WTC11 (cell line): ENCODE measurements around the gene DHRS1. TPM values are rescaled to one million over a fixed set of nuclear protein-coding genes. Genes with fewer than 3 reads are reported as not detected.

ENCODE experiments used
- ATAC-seq: fragments of 200-7000 bp; cut with Tn5 transposase; 2 replicates; pipeline ENCODE4 v1.10.0; 2021; ENCODE audit warnings: mild to moderate bottlenecking, moderate library complexity
- CTCF ChIA-PET: fragments of 300-600 bp; sonication (Branson Sonifier 250); formaldehyde crosslinking; loops from one replicate; lab custom pipeline; 2021; ENCODE audit warnings: antibody characterized with exemption; lab: Charles Lee
- POLR2A ChIA-PET: fragments of 350-600 bp; sonication (Branson Sonifier 250); formaldehyde crosslinking; loops from one replicate; lab custom pipeline; 2021; ENCODE audit warnings: antibody characterized with exemption; lab: Charles Lee
- DNase-seq: peaks from one replicate; pipeline ENCODE4 v3.0.0; 2021; ENCODE audit warnings: low spot score
- H3K27ac Mint-ChIP-seq: 2 replicates; pipeline ENCODE4 v1.8.0; 2021; ENCODE audit warnings: mixed read lengths
- H3K27me3 Mint-ChIP-seq: 2 replicates; pipeline ENCODE4 v1.8.0; 2021; ENCODE audit warnings: low read depth, mild to moderate bottlenecking, moderate library complexity, mixed read lengths
- H3K36me3 Mint-ChIP-seq: 2 replicates; pipeline ENCODE4 v1.8.0; 2021; ENCODE audit warnings: mixed read lengths
- H3K4me1 Mint-ChIP-seq: 2 replicates; pipeline ENCODE4 v1.8.0; 2022; ENCODE audit warnings: mixed read lengths
- H3K4me3 Mint-ChIP-seq: 2 replicates; pipeline ENCODE4 v1.8.0; 2021; ENCODE audit warnings: mild to moderate bottlenecking, moderate library complexity, mixed read lengths
- H3K9me3 Mint-ChIP-seq: 2 replicates; pipeline ENCODE4 v1.8.0; 2021; ENCODE audit warnings: mixed read lengths
- ATF2 ChIP-seq: sonication (generic); formaldehyde crosslinking; IDR thresholded peaks from 2 replicates; pipeline ENCODE4 v1.8.1; 2022; ENCODE audit warnings: low read depth, missing genetic modification reagents, borderline replicate concordance
- CBFB ChIP-seq: sonication (generic); formaldehyde crosslinking; IDR thresholded peaks from 2 replicates; pipeline ENCODE4 v1.8.1; 2022; ENCODE audit warnings: mild to moderate bottlenecking, low read depth, missing genetic modification reagents
- CDX4 ChIP-seq: fragments of 250-450 bp; sonication (Bioruptor Pico); IDR thresholded peaks from 2 replicates; pipeline ENCODE4 v1.9.0; 2021; ENCODE audit warnings: moderate library complexity, mild to moderate bottlenecking, inconsistent platforms, borderline replicate concordance
- E2F1 ChIP-seq: sonication (generic); formaldehyde crosslinking; IDR thresholded peaks from 2 replicates; pipeline ENCODE4 v1.8.0; 2022; ENCODE audit warnings: mild to moderate bottlenecking, missing genetic modification reagents
- GTF2I ChIP-seq: fragments of 250-450 bp; sonication (Bioruptor Pico); conservative IDR thresholded peaks from 2 replicates; pipeline ENCODE4 v1.4.0; 2021; ENCODE audit warnings: mild to moderate bottlenecking
- IRF1 ChIP-seq: sonication (generic); formaldehyde crosslinking; IDR thresholded peaks from 2 replicates; pipeline ENCODE4 v1.8.0; 2023; ENCODE audit warnings: missing genetic modification reagents
- IRF2 ChIP-seq: sonication (generic); formaldehyde crosslinking; IDR thresholded peaks from 2 replicates; pipeline ENCODE4 v1.8.0; 2022; ENCODE audit warnings: low read depth, missing genetic modification reagents, borderline replicate concordance
- OVOL2 ChIP-seq: fragments of 250-450 bp; sonication (Bioruptor Pico); IDR thresholded peaks from 2 replicates; pipeline ENCODE4 v1.9.0; 2021; ENCODE audit warnings: mild to moderate bottlenecking, borderline replicate concordance
- SOX15 ChIP-seq: fragments of 250-450 bp; sonication (Bioruptor Pico); IDR thresholded peaks from 2 replicates; pipeline ENCODE4 v1.9.0; 2021; ENCODE audit warnings: mild to moderate bottlenecking
- STAT6 ChIP-seq: sonication (generic); formaldehyde crosslinking; conservative IDR thresholded peaks from 2 replicates; pipeline ENCODE4 v1.8.1; 2023; ENCODE audit warnings: mild to moderate bottlenecking, low read depth, missing genetic modification reagents, moderate library complexity
- TEAD1 ChIP-seq: sonication (generic); formaldehyde crosslinking; IDR thresholded peaks from 2 replicates; pipeline ENCODE4 v1.8.0; 2022; ENCODE audit warnings: mild to moderate bottlenecking, missing genetic modification reagents
- ZMAT4 ChIP-seq: fragments of 250-450 bp; sonication (Bioruptor Pico); IDR thresholded peaks from 2 replicates; pipeline ENCODE4 v1.9.0; 2021; ENCODE audit warnings: mild to moderate bottlenecking
- ZNF263 ChIP-seq: sonication (generic); formaldehyde crosslinking; IDR thresholded peaks from 2 replicates; pipeline ENCODE4 v1.8.1; 2022; ENCODE audit warnings: low read depth, mild to moderate bottlenecking, moderate library complexity, missing genetic modification reagents
- ZNF281 ChIP-seq: sonication (generic); formaldehyde crosslinking; IDR thresholded peaks from 2 replicates; pipeline ENCODE4 v1.8.0; 2023; ENCODE audit warnings: mild to moderate bottlenecking, missing genetic modification reagents
- ZNF532 ChIP-seq: fragments of 250-450 bp; sonication (Bioruptor Pico); IDR thresholded peaks from 2 replicates; pipeline ENCODE4 v1.9.0; 2021; ENCODE audit warnings: mild to moderate bottlenecking, borderline replicate concordance
- total RNA-seq: library from RNA; stranded (reverse); gene quantifications from 3 replicates; pipeline ENCODE4 v1.2.3, GENCODE V29; 2021

DHRS1 gene
- total RNA-seq, 1 experiment from 2014 or later: 13.9 TPM

- no peak for TF ChIP-seq IRF2 (CRISPR knock-in tag)
- no peak for TF ChIP-seq SOX15 (CRISPR knock-in tag)
- TF ChIP-seq OVOL2 (CRISPR knock-in tag): no peak
- no peak for TF ChIP-seq ZMAT4 (CRISPR knock-in tag)
- no peak for TF ChIP-seq CBFB
- TF ChIP-seq E2F1 (CRISPR knock-in tag): no peak
- no peak for TF ChIP-seq TEAD1 (CRISPR knock-in tag)
- TF ChIP-seq ZNF281 (CRISPR knock-in tag): no peak
- no peak for TF ChIP-seq ZNF532 (CRISPR knock-in tag)
- TF ChIP-seq ZNF263 (CRISPR knock-in tag): no peak
- no peak for TF ChIP-seq CDX4 (CRISPR knock-in tag)
- no peak for TF ChIP-seq ATF2 (CRISPR knock-in tag)
- no peak for TF ChIP-seq GTF2I (CRISPR knock-in tag)
- TF ChIP-seq, all 79 proteins: peak for 0
Observed at GRCh38 chr14:24317141-24317928, 17.8 kb upstream of the DHRS1 start (continued).

- Mint-ChIP-seq H3K4me3 (no peak overlapping the region), H3K9me3 (no peaks in the 10 kb centered on the region), H3K27me3 (peaks cover 86% of the 10 kb centered on the region), H3K27ac (no peak overlapping the region), H3K4me1 (no peaks in the 10 kb centered on the region; the same call in 1 of the 2 replicates), H3K36me3 (no peaks in the 10 kb centered on the region)
- no peak for DNase-seq
- CTCF ChIA-PET: interaction anchor here (1.1 to 3.2 kb wide), 5 partner anchors 9 to 114 kb away, joined by 3 to 21 read pairs (median 10); partner anchors contain the start of genes CIDEB, KHNYN and TINF2
- POLR2A ChIA-PET: interaction anchor here (0.6 kb wide), 2 partner anchors 104 to 115 kb away, joined by 3 read pairs; no protein-coding TSS in a partner anchor
- peak; percentile 33; the same call in 1 of the 2 replicates for ATAC-seq
- TF ChIP-seq ATF2 (CRISPR knock-in tag): no peak
- TF ChIP-seq STAT6 (CRISPR knock-in tag): no peak
- no peak for TF ChIP-seq IRF1
Observed at GRCh38 chr14:24316597-24316950, 17.0 kb upstream of the DHRS1 start.
